SK-N-SH treated with all-trans-retinoic acid at 6 μM for 48 hours (cell line): Measurements from ENCODE around the gene CDC42EP1.

Experiments
- ATAC-seq: fragments of 200-7000 bp; cut with Tn5 transposase; 3 replicates; pipeline ENCODE4 v1.9.1; 2020; ENCODE audit warnings: mild to moderate bottlenecking, moderate library complexity
- ARNTL ChIP-seq: fragments of 450-650 bp; formaldehyde crosslinking; IDR thresholded peaks from 2 replicates; pipeline ENCODE4 v1.5.0; 2020; ENCODE audit warnings: low read depth, mild to moderate bottlenecking, moderate library complexity, borderline replicate concordance
- BACH2 ChIP-seq: fragments of 250-450 bp; sonication (Bioruptor Pico); IDR thresholded peaks from 2 replicates; pipeline ENCODE4 v1.9.0; 2021; ENCODE audit warnings: mild to moderate bottlenecking, borderline replicate concordance
- CSDC2 ChIP-seq: fragments of 250-450 bp; sonication (Bioruptor Pico); IDR thresholded peaks from 2 replicates; pipeline ENCODE4 v1.5.0; 2020; ENCODE audit warnings: mild to moderate bottlenecking, moderate library complexity
- ESRRG ChIP-seq: fragments of 250-450 bp; sonication (Bioruptor Pico); IDR thresholded peaks from 2 replicates; pipeline ENCODE4 v1.6.1; 2021; ENCODE audit warnings: mild to moderate bottlenecking
- GLIS3 ChIP-seq: fragments of 250-450 bp; sonication (Bioruptor Pico); IDR thresholded peaks from 2 replicates; pipeline ENCODE4 v1.5.0; 2020; ENCODE audit warnings: mild to moderate bottlenecking, moderate library complexity
- PPARA ChIP-seq: fragments of 250-450 bp; sonication (Bioruptor Pico); IDR thresholded peaks from 2 replicates; pipeline ENCODE4 v1.5.0; 2020; ENCODE audit warnings: mild to moderate bottlenecking, borderline replicate concordance
- RARB ChIP-seq: fragments of 250-450 bp; sonication (Bioruptor Pico); IDR thresholded peaks from 2 replicates; pipeline ENCODE4 v1.8.0; 2021; ENCODE audit warnings: mild to moderate bottlenecking, moderate library complexity
- TCF4 ChIP-seq: fragments of 250-450 bp; sonication (Bioruptor Pico); IDR thresholded peaks from 2 replicates; pipeline ENCODE4 v1.8.0; 2021; ENCODE audit warnings: mild to moderate bottlenecking, moderate library complexity, borderline replicate concordance
- TOX ChIP-seq: fragments of 250-450 bp; sonication (Bioruptor Pico); IDR thresholded peaks from 2 replicates; pipeline ENCODE4 v1.8.0; 2021; ENCODE audit warnings: mild to moderate bottlenecking, moderate library complexity, borderline replicate concordance
- ZC3H10 ChIP-seq: fragments of 250-450 bp; sonication (Bioruptor Pico); IDR thresholded peaks from 2 replicates; pipeline ENCODE4 v1.5.1; 2021; ENCODE audit warnings: mild to moderate bottlenecking, moderate library complexity
- ZFP3 ChIP-seq: fragments of 250-450 bp; sonication (Bioruptor Pico); IDR thresholded peaks from 2 replicates; pipeline ENCODE4 v1.5.0; 2020; ENCODE audit warnings: mild to moderate bottlenecking, moderate library complexity
- ZFP30 ChIP-seq: fragments of 450-650 bp; formaldehyde crosslinking; IDR thresholded peaks from 2 replicates; pipeline ENCODE4 v1.5.0; 2022; ENCODE audit warnings: mild to moderate bottlenecking, moderate library complexity
- ZNF565 ChIP-seq: fragments of 450-650 bp; formaldehyde crosslinking; conservative IDR thresholded peaks from 2 replicates; pipeline ENCODE4 v1.5.0; 2020; ENCODE audit warnings: low read depth, mild to moderate bottlenecking, moderate library complexity
- ZNF70 ChIP-seq: fragments of 450-650 bp; formaldehyde crosslinking; IDR thresholded peaks from 2 replicates; pipeline ENCODE4 v1.5.0; 2020; ENCODE audit warnings: mild to moderate bottlenecking, moderate library complexity
- ZNF8 ChIP-seq: fragments of 450-650 bp; formaldehyde crosslinking; IDR thresholded peaks from 2 replicates; pipeline ENCODE4 v1.5.0; 2020; ENCODE audit warnings: mild to moderate bottlenecking, moderate library complexity
- TF ChIP-seq, protein P1 (sequence below): fragments of 250-450 bp; sonication (Bioruptor Pico); IDR thresholded peaks from 2 replicates; pipeline ENCODE4 v1.8.0; 2020; ENCODE audit warnings: mild to moderate bottlenecking, moderate library complexity, borderline replicate concordance
- TF ChIP-seq, protein P2 (sequence below): fragments of 250-450 bp; sonication (Bioruptor Pico); IDR thresholded peaks from 2 replicates; pipeline ENCODE4 v1.8.0; 2021; ENCODE audit warnings: low read depth, mild to moderate bottlenecking, moderate library complexity, borderline replicate concordance
- TF ChIP-seq, protein P3 (sequence below): fragments of 250-450 bp; sonication (Bioruptor Pico); IDR thresholded peaks from 2 replicates; pipeline ENCODE4 v1.5.1; 2020; ENCODE audit warnings: low read depth, mild to moderate bottlenecking, moderate library complexity
- TF ChIP-seq, protein P4 (sequence below): fragments of 250-450 bp; sonication (Bioruptor Pico); IDR thresholded peaks from 2 replicates; pipeline ENCODE4 v1.5.1; 2021; ENCODE audit warnings: mild to moderate bottlenecking, moderate library complexity

Gene CDC42EP1

DNA sequence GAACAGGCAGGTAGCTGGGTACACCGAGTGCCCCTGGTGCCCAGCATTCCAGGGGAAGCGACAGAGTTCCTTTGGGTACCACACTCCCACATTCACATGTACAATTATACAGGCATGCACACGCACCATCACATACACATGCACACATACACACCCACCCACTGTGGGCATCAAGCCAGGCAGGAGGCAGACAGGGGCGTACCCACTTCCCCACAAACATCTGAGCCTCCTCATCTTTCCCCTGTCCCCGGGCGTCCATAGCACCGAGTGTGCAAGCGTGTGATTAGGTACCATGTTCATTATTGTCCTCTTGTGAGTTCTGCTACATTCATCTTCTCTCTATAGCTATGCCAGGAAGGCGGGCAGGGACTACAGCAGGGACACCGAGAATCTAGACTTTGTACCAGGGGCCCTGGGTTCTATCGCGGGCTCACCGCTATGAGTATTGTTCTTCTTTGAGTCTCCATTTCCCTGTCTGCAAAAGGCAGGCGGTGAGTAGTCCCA, 39.0 kb upstream of the CDC42EP1 start:
- no peak for ATAC-seq
- TF ChIP-seq BACH2 (CRISPR knock-in tag): no peak
- TF ChIP-seq, protein P1, sequence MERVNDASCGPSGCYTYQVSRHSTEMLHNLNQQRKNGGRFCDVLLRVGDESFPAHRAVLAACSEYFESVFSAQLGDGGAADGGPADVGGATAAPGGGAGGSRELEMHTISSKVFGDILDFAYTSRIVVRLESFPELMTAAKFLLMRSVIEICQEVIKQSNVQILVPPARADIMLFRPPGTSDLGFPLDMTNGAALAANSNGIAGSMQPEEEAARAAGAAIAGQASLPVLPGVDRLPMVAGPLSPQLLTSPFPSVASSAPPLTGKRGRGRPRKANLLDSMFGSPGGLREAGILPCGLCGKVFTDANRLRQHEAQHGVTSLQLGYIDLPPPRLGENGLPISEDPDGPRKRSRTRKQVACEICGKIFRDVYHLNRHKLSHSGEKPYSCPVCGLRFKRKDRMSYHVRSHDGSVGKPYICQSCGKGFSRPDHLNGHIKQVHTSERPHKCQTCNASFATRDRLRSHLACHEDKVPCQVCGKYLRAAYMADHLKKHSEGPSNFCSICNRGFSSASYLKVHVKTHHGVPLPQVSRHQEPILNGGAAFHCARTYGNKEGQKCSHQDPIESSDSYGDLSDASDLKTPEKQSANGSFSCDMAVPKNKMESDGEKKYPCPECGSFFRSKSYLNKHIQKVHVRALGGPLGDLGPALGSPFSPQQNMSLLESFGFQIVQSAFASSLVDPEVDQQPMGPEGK (CRISPR knock-in tag): no peak
- TF ChIP-seq ZC3H10 (CRISPR knock-in tag): no peak
- no peak for TF ChIP-seq ZNF565 (CRISPR knock-in tag)
- TF ChIP-seq ZFP30: no peak
- TF ChIP-seq, protein P2, sequence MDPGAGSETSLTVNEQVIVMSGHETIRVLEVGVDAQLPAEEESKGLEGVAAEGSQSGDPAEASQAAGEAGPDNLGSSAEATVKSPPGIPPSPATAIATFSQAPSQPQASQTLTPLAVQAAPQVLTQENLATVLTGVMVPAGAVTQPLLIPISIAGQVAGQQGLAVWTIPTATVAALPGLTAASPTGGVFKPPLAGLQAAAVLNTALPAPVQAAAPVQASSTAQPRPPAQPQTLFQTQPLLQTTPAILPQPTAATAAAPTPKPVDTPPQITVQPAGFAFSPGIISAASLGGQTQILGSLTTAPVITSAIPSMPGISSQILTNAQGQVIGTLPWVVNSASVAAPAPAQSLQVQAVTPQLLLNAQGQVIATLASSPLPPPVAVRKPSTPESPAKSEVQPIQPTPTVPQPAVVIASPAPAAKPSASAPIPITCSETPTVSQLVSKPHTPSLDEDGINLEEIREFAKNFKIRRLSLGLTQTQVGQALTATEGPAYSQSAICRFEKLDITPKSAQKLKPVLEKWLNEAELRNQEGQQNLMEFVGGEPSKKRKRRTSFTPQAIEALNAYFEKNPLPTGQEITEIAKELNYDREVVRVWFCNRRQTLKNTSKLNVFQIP (CRISPR knock-in tag): no peak
- TF ChIP-seq ZNF8 (CRISPR knock-in tag): no peak
- no peak for TF ChIP-seq TOX (CRISPR knock-in tag)
- TF ChIP-seq, protein P3, sequence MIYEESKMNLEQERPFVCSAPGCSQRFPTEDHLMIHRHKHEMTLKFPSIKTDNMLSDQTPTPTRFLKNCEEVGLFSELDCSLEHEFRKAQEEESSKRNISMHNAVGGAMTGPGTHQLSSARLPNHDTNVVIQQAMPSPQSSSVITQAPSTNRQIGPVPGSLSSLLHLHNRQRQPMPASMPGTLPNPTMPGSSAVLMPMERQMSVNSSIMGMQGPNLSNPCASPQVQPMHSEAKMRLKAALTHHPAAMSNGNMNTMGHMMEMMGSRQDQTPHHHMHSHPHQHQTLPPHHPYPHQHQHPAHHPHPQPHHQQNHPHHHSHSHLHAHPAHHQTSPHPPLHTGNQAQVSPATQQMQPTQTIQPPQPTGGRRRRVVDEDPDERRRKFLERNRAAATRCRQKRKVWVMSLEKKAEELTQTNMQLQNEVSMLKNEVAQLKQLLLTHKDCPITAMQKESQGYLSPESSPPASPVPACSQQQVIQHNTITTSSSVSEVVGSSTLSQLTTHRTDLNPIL (CRISPR knock-in tag): no peak
- TF ChIP-seq, protein P4, sequence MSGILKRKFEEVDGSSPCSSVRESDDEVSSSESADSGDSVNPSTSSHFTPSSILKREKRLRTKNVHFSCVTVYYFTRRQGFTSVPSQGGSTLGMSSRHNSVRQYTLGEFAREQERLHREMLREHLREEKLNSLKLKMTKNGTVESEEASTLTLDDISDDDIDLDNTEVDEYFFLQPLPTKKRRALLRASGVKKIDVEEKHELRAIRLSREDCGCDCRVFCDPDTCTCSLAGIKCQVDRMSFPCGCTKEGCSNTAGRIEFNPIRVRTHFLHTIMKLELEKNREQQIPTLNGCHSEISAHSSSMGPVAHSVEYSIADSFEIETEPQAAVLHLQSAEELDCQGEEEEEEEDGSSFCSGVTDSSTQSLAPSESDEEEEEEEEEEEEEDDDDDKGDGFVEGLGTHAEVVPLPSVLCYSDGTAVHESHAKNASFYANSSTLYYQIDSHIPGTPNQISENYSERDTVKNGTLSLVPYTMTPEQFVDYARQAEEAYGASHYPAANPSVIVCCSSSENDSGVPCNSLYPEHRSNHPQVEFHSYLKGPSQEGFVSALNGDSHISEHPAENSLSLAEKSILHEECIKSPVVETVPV (CRISPR knock-in tag): no peak
- no peak for TF ChIP-seq GLIS3 (CRISPR knock-in tag)
- TF ChIP-seq PPARA (CRISPR knock-in tag): no peak
- TF ChIP-seq TCF4: no peak

DNA sequence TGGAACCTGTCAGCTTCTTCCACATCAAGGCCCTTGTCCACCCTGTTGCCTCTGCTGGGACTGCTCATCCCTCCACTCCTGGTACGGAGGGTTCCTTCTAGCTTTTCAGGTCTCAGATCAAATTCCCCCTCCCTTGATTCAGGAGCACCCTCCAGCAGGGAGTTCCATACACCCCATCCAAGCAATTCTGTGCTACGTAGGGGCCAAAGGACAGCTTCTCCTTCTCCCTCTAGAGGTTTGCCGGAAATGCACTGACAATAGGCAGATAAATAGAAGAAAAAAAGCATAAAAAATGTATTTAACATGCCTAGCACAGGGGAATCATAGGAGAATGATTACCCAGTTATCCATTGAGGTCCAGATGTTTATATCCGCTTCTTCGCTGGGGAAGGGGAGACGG, 37.8 kb upstream of the CDC42EP1 start:
- no peak for ATAC-seq
- TF ChIP-seq TOX (CRISPR knock-in tag) (no peak), ZFP3 (CRISPR knock-in tag) (no peak), RARB (no peak), ZNF70 (CRISPR knock-in tag) (no peak), PPARA (CRISPR knock-in tag) (no peak), ZFP30 (no peak), ARNTL (CRISPR knock-in tag) (no peak), CSDC2 (CRISPR knock-in tag) (no peak), ZNF565 (CRISPR knock-in tag) (no peak), ZC3H10 (CRISPR knock-in tag) (no peak), ZNF8 (CRISPR knock-in tag) (no peak), BACH2 (CRISPR knock-in tag) (no peak), ESRRG (CRISPR knock-in tag) (no peak)
- TF ChIP-seq, protein P3 (CRISPR knock-in tag): no peak
- TF ChIP-seq, protein P4 (CRISPR knock-in tag): no peak
- TF ChIP-seq, protein P2 (CRISPR knock-in tag): no peak
- TF ChIP-seq, protein P1 (CRISPR knock-in tag): no peak
